GM18507 (cell line): ENCODE data around the gene MALAT1.

Experiments used
- DNase-seq: peaks from one replicate; pipeline ENCODE4 v3.0.0; 2011; ENCODE audit warnings: low read depth; ENCODE audit not compliant: insufficient read length; ENCODE audit errors: extremely low spot score
- FAIRE-seq: peaks from 2 replicates; lab custom pipeline; 2011; peaks lifted over from hg19 to GRCh38; lab: Jason Lieb, UNC

MALAT1 gene

GRCh38 chr11:65536412-65537295 lies 37.8 kb downstream of the MALAT1 start:
- FAIRE-seq = no peak
- no peak for DNase-seq

GRCh38 chr11:65537296-65537597 lies 38.4 kb downstream of the MALAT1 start:
- DNase-seq (no peak), FAIRE-seq (no peak)

- FAIRE-seq = no peak
- no peak for DNase-seq
These were observed 38.9 kb downstream of the MALAT1 start for GRCh38 chr11:65537620-65538231.

- FAIRE-seq (no peak), DNase-seq (no peak)
These were observed 39.5 kb downstream of the MALAT1 start for GRCh38 chr11:65538232-65538914.

GRCh38 chr11:65538915-65539743 lies 40.3 kb downstream of the MALAT1 start:
- no peak for FAIRE-seq
- no peak for DNase-seq

GRCh38 chr11:65539744-65540289 lies 41.0 kb downstream of the MALAT1 start:
- FAIRE-seq (no peak), DNase-seq (peak; percentile 59)

GRCh38 chr11:65540290-65541092 lies 41.6 kb downstream of the MALAT1 start:
- peak; percentile 96 for DNase-seq
- peak; percentile 87 for FAIRE-seq

- FAIRE-seq (no peak), DNase-seq (no peak)
These were observed 42.5 kb downstream of the MALAT1 start for GRCh38 chr11:65541093-65541982.

- FAIRE-seq (no peak), DNase-seq (no peak)
These were observed 44.0 kb downstream of the MALAT1 start for GRCh38 chr11:65542738-65543390.

GRCh38 chr11:65545853-65546216 lies 47.0 kb downstream of the MALAT1 start:
- FAIRE-seq (no peak), DNase-seq (no peak)

GRCh38 chr11:65546217-65546958 lies 47.5 kb downstream of the MALAT1 start:
- FAIRE-seq (peak; percentile 76), DNase-seq (peak; percentile 95)

GRCh38 chr11:65547446-65548125 lies 48.7 kb downstream of the MALAT1 start:
- FAIRE-seq (no peak), DNase-seq (no peak)

GRCh38 chr11:65548395-65548794 lies 49.5 kb downstream of the MALAT1 start:
- DNase-seq (no peak), FAIRE-seq (no peak)

GRCh38 chr11:65549096-65549495 lies 50.3 kb downstream of the MALAT1 start:
- FAIRE-seq = no peak
- DNase-seq = no peak

- peak; percentile 55 for DNase-seq
- peak; percentile 80 for FAIRE-seq
These were observed 52.9 kb downstream of the MALAT1 start for GRCh38 chr11:65551572-65552387.
